ENCODE measurements around the gene SLC5A11. TPM values are rescaled to one million over a fixed set of nuclear protein-coding genes. Genes with fewer than 3 reads are reported as not detected.

The SLC5A11 gene
- total RNA-seq, 4 donors from 2014 or later: 0.33 to 0.66 TPM; not detected in 2

- TF ChIP-seq CTCF (IDR thresholded peaks at IDR 0.05; ENCODE audit: low read depth): no peak
Measured at GRCh38 chr16:24826096-24826690, 19.6 kb upstream of the SLC5A11 start.

- TF ChIP-seq CTCF (IDR thresholded peaks at IDR 0.05; ENCODE audit: low read depth): no peak
Measured at GRCh38 chr16:24826817-24827566, 18.8 kb upstream of the SLC5A11 start.

GRCh38 chr16:24829153-24829552 lies 16.6 kb upstream of the SLC5A11 start:
- TF ChIP-seq CTCF (IDR thresholded peaks at IDR 0.05; ENCODE audit: low read depth): no peak

- no peak for TF ChIP-seq CTCF (IDR thresholded peaks at IDR 0.05; ENCODE audit: low read depth)
Measured at GRCh38 chr16:24833352-24833751, 12.4 kb upstream of the SLC5A11 start.

- TF ChIP-seq CTCF (IDR thresholded peaks at IDR 0.05; ENCODE audit: low read depth): no peak
Measured at GRCh38 chr16:24834459-24835335, 11.1 kb upstream of the SLC5A11 start.

- TF ChIP-seq CTCF (IDR thresholded peaks at IDR 0.05; ENCODE audit: low read depth): no peak
Measured at GRCh38 chr16:24836836-24837235, 8.9 kb upstream of the SLC5A11 start.

GRCh38 chr16:24837969-24838368 lies 7.8 kb upstream of the SLC5A11 start:
- no peak for TF ChIP-seq CTCF (IDR thresholded peaks at IDR 0.05; ENCODE audit: low read depth)
